Left lobe of liver (tissue), 2 donors: ENCODE measurements around the gene SYNE2. TPM values are rescaled to one million over a fixed set of nuclear protein-coding genes. Genes with fewer than 3 reads are reported as not detected.
"Not testable (repeated sequence)": the region's sequence is repeated elsewhere in the genome, so short reads cannot be mapped to it uniquely, and the experiment has no call there.

ENCODE experiments used
- ATAC-seq: fragments of 200-7000 bp; cut with Tn5 transposase; one replicate; pipeline ENCODE4 v1.9.1; 2020; ENCODE audit warnings: mild to moderate bottlenecking, moderate library complexity
- DNase-seq: peaks from one replicate; pipeline ENCODE4 v3.0.0-alpha.2; 2020; ENCODE audit warnings: low spot score
- total RNA-seq: library from RNA; stranded (reverse); gene quantifications from one replicate; pipeline ENCODE4 v1.2.1, GENCODE V29; 2021
- donor health status: DM: no; HTN: no; CAD: no; lungs with moderate emphysema.
- donor health status: DM: no; HTN: yes; CAD: no.

SYNE2 gene
- total RNA-seq, 1 donor from 2014 or later, result 46.8 TPM

DNA sequence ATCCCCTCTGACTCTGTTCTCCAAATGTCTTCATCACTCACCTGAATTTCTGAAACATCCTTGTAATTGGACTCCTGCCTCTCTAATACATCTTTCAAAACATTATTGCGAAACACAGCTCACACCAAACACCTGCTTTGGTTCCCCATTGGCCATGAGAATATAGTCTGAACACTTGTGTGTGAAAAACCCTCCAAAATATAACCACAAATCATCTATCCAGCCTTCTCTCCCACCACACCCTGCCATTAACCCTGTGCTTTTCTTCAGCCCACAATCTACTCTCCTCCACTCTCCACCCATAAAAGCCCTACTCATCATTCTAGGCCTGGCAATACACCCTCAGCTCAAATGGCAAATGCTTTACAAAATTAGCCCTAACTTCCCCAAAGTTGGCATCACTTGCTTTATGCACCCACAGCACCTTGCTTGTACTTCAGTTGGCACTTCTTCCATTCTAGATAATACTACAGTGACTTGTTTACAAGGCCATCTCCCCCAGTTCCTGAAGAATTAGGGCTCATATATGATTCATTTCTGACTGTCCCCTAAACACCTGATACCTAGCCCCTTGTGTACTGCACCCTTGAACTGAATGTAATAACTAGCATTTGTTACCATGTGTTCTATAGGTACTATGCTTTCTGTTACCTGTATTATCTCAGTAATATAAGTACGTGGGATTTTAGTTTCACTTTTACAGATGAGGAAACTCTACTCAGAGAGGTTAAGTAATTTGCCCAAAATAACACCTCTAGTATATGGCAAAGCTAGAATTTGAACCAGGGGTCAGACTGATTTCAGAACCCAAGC lies 17.3 kb downstream of the SYNE2 start:
- DNase-seq, result not testable (repeated sequence)
- peak; percentile 62 for ATAC-seq

DNA sequence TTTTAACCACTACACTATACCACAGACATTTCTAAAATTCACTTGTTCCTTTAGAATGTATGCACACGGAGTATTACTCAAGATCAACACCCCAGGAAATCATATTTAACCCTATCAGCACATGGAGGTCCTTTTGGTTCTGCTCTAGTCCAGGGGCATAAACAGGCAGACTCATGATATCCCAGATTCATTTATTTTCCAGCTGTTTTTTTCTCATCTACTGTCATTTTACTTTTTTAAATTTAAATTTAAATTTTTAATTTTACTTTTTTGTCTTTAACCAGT lies 17.9 kb downstream of the SYNE2 start:
- not testable (repeated sequence) for ATAC-seq, DNase-seq

GRCh38 chr14:63874223-63874622 lies 21.4 kb downstream of the SYNE2 start:
- ATAC-seq (no peak), DNase-seq (no peak)

DNA sequence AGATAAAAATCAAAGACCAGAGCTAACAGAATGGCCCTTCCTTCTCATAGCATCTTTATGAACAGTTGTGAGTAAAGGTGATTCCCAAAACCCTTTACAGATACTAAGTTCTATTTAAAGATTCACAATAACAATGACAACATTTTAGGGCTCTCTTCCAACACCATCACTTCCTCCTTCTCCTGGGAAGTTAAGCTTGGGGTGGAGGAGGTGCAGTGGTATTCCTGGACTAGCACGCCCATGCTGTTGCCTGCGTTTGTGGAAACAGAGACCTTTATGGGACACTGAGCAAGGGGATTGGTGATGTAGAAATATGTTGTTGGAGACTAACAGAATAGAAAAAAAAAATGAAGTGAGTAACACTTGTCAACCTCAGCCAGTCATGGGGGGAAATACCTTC lies 22.5 kb downstream of the SYNE2 start:
- ATAC-seq, result peak; percentile 31

DNA sequence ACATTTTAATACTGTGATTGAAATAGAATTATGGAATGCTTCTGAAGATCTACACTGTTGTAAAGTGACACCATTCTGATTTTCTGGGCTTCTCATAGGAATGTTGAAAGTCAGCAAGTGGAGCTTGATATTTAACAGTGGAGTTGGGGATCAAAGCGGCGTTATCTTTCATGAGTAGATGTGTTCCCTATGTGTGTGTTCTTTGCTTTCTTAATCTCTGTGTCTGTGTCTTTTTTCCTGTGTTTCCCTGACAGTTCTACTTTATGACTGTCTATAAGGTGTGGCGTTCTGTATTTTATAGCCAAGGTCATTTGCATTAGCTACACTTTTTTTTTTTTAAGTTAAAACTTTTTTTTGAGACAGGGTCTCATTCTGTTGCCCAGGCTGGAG lies 24.7 kb downstream of the SYNE2 start:
- no peak for ATAC-seq
- DNase-seq, result no peak

More for the DNA sequence above, 22.5 kb downstream of the SYNE2 start:
- DNase-seq, result no peak

DNA sequence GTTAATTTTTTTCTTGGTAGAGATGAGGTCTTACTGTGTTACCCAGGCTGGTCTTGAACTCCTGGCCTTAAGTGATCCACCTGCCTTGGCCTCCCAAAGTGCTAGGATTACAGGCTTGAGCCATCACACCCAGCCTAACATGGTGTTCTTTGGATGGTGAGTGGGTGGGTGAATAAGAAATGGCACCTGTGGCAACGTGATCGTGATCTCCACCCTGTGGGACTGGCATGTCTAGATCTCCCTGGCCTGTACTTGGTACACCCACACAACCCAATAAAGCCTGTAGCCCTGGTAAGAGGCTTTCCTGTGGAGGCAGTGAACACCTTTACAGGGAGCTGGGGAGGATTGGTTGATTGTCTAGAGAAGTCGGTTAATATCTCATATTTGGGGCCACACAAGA lies 25.2 kb downstream of the SYNE2 start:
- ATAC-seq (no peak), DNase-seq (no peak)

DNA sequence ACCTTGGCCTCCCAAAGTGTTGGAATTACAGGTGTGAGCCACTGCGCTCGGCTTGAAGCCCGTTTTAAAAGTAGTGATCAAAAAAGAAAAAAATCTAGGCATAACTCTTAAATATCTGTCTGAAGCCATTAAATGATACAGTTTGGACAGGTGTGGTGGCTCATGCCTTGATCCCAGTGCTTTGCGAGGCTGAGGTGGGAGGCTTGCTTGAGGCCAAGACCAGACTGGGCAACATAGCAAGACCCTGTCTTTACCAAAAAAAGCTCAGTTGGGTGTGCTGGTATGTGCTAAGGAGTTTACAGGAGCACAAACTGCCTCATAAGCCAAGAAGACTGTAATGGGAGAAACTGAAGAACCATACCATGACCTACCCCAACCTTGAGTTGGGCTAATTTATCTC lies 26.0 kb downstream of the SYNE2 start:
- ATAC-seq (no peak), DNase-seq (no peak)

DNA sequence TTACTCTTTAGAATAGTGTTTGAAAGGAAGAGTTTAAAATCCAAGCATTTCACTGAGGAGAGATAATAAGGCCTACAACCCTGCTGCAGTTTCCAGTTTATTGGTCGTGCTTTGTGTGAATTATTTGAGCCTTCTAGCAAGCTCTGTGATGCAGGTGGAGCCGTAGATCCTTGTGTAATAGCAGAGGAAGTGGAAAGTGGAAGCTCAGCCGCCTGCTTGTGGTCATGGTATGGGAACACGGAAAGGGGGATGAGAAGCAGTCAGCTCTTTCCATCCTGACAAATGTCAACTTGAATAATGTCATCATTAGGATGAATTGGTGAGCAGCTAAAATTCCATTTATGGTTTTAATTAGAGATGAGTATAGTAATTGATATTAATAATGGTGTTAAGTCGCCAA lies 29.1 kb downstream of the SYNE2 start:
- DNase-seq (no peak), ATAC-seq (no peak)

GRCh38 chr14:63887899-63888298 lies 35.1 kb downstream of the SYNE2 start:
- no peak for ATAC-seq
- no peak for DNase-seq

GRCh38 chr14:63890553-63890952 lies 37.7 kb downstream of the SYNE2 start:
- ATAC-seq (peak; percentile 29), DNase-seq (no peak)

DNA sequence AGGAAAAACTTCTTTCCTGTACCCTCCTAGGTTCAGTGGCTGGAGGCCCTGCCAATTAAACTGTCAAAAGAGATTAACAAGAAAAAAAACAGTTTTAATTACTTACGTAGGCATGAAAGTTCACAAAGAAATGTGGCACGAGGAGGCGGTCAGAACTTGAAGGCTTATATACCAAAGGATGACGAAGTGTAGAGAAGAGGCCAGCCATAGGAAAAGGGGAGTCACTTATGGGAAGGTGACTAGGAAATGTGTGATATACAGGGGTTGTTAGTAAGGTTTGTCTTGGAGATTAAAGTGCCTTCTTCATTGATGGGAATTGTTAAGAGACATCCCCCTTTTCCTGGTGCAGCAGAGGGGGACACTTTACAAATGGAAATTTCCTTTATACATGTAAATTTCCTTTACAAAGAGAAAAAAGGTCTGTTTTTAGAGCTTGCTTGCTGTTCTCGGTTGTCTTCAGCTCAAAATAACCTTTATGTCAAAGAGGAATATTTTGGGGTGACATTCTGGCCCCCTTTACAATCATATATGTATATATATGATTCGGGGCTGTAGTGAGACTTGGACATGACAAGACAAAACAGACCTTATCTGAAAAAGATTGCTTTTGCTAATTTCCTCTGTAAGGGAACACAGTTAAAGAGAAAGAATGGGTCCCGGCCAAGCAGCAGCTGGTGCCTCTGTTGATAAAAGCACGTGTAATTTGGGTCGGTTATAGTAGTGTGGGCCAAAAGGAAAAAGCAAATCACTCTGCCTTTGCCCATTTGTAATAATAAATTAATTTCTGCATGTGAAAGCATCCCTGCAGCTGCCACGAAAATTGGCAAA lies 38.6 kb downstream of the SYNE2 start:
- ATAC-seq, result peak; percentile 57

DNA sequence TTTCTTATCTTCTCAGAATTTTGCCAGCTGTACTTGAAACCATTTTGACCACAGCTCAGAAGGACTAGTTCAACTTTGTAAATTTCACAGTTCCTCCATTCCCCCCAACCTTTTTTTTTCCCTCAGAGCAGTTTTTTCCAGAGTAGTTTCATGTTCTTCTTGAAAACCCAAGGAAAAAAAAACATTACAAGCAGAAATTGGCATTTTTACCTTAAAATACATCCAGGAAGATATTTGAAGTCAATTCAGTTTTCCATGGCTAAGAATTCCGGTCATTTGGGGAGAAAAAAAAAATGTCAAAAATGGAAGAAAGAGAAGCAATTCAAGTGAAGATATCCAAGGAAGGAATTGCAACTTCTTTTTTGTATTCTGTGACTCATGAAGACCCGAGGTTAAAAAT lies 39.5 kb downstream of the SYNE2 start:
- DNase-seq (no peak), ATAC-seq (no peak)

More for the DNA sequence above, 38.6 kb downstream of the SYNE2 start:
- DNase-seq, result no peak

DNA sequence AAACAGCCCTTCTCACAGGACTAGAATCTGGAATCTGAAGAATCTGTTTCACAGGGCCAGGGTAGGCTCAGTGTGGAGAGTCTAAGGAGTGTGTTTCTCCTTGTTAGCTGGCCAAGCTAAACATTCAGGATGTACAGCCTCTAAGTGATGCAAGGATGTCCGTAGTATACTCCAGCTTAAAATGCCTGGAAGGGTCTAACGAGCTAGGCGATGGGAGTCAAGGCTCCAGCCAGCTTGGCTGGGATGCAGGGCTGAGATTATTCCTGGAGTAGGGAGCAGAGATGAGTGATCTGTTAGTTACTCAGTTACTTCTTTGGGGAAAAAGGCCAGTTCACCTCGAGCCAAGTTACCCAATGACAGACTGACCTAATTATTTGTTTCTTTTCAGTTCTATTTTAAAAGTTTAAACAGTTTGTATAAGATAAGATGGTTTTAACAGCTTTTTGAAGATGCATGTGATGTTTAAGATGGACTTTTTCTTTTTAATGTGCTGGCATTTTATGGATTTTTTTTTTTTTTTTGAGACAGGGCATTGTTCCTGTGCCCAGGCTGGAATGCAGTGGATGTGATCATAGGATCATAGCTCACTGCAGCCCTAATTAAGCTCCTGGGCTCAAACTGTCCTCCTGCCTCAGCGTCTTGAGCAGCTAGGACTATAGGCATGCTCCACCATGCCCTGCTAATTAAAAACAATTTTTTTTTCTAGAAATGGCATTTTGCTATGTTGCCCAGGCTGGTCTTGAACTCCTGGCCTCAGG lies 41.1 kb downstream of the SYNE2 start:
- ATAC-seq, result peak; percentile 83
- peak; percentile 69 for DNase-seq

DNA sequence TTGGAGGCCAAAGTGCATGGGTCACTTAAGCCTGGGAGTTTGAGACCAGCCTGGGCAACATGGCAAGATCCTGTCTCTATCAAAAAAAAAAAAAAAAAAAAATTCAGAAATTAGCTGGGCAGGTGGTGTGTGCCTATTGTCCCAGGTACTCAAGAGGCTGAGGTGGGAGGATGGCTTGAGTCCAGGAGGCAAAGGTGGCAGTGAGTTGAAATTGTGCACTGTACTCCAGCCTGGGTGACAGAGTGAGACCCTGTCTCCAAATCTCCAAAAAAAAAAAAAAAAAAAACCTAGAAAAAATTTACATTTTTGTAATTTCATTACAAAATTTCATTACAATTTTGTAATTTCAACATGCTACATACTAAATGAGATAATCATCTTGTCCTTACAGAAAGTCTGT lies 42.7 kb downstream of the SYNE2 start:
- ATAC-seq (no peak), DNase-seq (no peak)

- ATAC-seq, result peak; percentile 69
- peak; percentile 67 for DNase-seq
These were observed 43.5 kb downstream of the SYNE2 start for GRCh38 chr14:63896278-63896720.

DNA sequence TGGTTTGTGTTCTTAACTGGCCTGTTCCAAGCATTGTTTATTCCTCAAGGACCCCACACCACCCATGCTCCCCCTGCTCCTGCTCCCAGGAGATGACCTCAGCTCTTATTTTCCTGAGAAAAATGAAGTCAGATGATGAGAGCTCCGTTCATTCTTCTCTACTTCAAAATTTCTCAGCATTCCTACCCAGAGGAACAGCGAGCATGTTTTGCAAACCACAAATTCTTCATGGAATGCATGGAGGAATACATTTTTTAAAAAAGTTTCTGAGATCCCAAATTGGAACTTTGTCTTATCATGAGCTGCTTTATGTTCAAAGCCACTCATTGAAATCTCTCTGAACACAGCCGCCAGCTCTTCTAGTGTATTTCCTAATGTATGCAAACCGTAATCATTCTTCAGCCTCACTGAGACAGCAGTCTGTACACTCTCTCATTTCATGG lies 44.9 kb downstream of the SYNE2 start:
- ATAC-seq (no peak), DNase-seq (no peak)

DNA sequence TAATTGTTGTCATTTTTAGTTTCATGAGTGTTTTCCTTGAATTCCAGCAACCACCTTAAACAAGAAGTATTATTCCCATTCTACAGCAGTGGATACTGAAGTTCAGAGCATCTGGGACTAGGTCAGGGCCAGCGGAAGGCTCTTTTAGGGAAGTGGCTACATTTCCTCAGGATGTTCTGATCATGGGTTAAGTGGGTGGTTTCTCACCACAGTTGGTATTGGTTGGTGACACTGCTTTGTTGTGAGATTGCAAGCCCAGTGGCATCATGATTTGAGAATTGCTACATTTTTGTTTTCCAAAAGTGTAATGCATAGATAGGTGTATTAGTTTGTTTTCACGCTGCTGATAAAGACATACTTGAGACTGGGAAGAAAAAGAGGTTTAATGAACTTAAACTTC lies 47.1 kb downstream of the SYNE2 start:
- ATAC-seq (no peak), DNase-seq (no peak)

- DNase-seq, result no peak
- peak; percentile 64 for ATAC-seq
These were observed 48.8 kb downstream of the SYNE2 start for GRCh38 chr14:63901434-63902085.

DNA sequence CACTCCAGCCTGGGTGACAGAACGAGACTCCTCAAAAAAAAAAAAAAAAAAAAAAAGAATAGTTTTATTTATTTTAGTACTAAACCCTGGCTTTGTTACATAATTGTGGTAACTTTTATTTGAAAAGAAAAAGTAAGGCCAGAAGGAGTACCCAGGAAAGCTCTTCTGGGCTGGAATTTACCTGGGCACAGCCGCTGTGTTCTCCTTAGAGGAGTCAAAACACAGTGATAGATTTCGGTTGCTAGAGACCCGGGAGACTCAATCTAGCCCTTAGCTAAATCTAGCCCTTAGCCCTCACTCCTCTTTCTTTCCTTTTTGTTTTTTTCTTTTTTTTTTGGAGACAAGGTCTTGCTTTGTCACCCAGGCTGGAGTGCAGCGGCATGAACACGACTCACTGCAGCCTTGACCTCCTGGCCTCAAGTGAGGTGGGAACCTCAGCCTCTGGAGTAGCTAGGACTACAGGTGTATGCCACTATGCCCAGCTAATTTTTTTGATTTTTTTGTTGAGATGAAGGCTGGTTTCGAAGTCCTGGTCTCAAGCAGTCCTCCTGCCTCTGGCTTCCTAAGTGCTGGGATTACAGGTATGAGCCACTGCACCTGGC lies 49.7 kb downstream of the SYNE2 start:
- DNase-seq (no peak), ATAC-seq (no peak)

DNA sequence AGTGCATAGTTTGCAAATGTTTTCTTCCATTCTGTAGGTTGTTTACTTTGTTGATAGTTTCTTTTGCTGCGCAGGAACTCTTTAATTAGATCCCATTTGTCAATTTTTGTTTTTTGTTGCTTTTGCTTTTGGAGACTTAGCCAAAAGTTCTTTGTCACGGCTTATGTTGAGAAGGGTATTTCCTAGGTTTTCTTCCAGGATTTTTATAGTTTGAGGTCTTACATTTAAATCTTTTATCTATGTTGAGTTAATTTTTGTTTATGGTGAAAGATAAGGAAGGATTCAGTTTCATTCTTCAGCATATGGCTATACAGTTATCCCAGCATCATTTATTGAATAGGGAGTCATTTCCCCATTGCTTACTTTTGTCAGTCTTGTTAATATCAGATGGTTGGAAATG lies 51.9 kb downstream of the SYNE2 start:
- ATAC-seq (no peak), DNase-seq (no peak)

DNA sequence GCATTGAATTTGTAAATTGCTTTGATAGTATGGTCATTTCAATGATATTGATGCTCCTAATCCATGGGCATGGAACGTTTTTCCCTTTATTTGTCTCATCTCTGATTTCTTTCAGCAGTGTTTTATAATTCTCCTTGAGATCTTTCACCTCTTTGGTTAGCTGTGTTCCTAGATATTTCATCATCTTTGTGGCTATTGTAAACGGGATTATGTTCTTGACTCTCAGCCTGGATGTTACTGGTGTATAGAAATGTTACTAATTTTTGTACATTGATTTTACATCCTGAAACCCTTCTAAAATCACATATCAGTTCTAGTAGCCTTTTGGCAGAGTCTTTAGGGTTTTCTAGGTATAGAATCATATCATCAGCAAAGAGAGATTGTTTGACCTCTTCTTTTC lies 52.6 kb downstream of the SYNE2 start:
- DNase-seq (no peak), ATAC-seq (no peak)
